HG02973 (cell line): Measurements from ENCODE around the gene LINGO4.

ENCODE experiments used
- ATAC-seq: cut with Tn5 transposase; IDR thresholded peaks from one replicate; pipeline ENCODE4 v1.9.1; 2021; ENCODE audit warnings: moderate library complexity; ENCODE audit not compliant: unreplicated experiment

LINGO4 gene

GRCh38 chr1:151756291-151756690 lies 48.9 kb downstream of the LINGO4 start:
- no peak for ATAC-seq
